ENCODE results near the gene ZNF594. TPM values are rescaled to one million over a fixed set of nuclear protein-coding genes. Genes with fewer than 3 reads are reported as not detected.

The ZNF594 gene
- total and polyA plus RNA-seq, 10 of the 15 experiments (the other 5 are each of a cell fraction or from before 2014, with no cell fraction given): 0.98 to 14.3 (median 11.1) TPM

GRCh38 chr17:5191541-5192417 lies at the start of gene ZNF594 (continued):
- TF ChIP-seq E4F1 (IDR thresholded peaks at IDR 0.05; ENCODE audit: borderline replicate concordance, partially characterized antibody): no peak
- no peak for TF ChIP-seq HDAC6 (IDR thresholded peaks at IDR 0.05; ENCODE audit: unreplicated experiment)
- TF ChIP-seq MYB (IDR thresholded peaks at IDR 0.05; ENCODE audit: borderline replicate concordance, low read depth, low read length): no peak
- no peak for TF ChIP-seq PBX3 (IDR thresholded peaks at IDR 0.05; ENCODE audit: insufficient replicate concordance, low read depth, low read length)
- TF ChIP-seq DPF2 (IDR thresholded peaks at IDR 0.05): peak; percentile 75; the same call in 1 of the 2 replicates
- no peak for TF ChIP-seq SUPT20H (IDR thresholded peaks at IDR 0.05; ENCODE audit: borderline replicate concordance, control insufficient read depth, low read depth, low read length)
- TF ChIP-seq HDAC2 (IDR thresholded peaks at IDR 0.05): 0 out of 2 replicates have a peak, but pooled peaks have one; percentile 57
- no peak for TF ChIP-seq WRNIP1 (IDR thresholded peaks at IDR 0.05; ENCODE audit: borderline replicate concordance, low read depth, low read length)
- TF ChIP-seq SRF (IDR thresholded peaks at IDR 0.05; ENCODE audit: low read depth in 2 of 2, low read length in 2 of 2): 0 out of 4 replicates have a peak, but pooled peaks of 1 of the 2 experiments have one; percentile 42
- no peak for TF ChIP-seq ASH2L (IDR thresholded peaks at IDR 0.05; ENCODE audit: borderline replicate concordance, low read depth)
- TF ChIP-seq PKNOX1 (IDR thresholded peaks at IDR 0.05): peak; percentile 39; the same call in 1 of the 2 replicates

All from GM12878 (cell line).